Stomach (tissue), 9 donors: ENCODE data around the gene PHF2. TPM values are rescaled to one million over a fixed set of nuclear protein-coding genes. Genes with fewer than 3 reads are reported as not detected.
A peak's percentile ranks its signal among the peaks of the same experiment; 100 is the strongest.

ENCODE experiments used
- DNase-seq, 2 donors: peaks; one replicate each; pipeline versions ENCODE4 v3.0.0 to v3.0.0-alpha.2; 2013 to 2019
- H3K27ac ChIP-seq, 5 donors: fragments of 200-600 bp in 4 of 5; sonication (generic) in 4 of 5; one replicate each; pipeline ENCODE4 v1.5.1; 2013 to 2019; ENCODE audit warnings: mild to moderate bottlenecking in 1 of 5, moderate library complexity in 1 of 5
- H3K27me3 ChIP-seq, 3 donors: fragments of 200-600 bp; sonication (generic); one replicate each; pipeline ENCODE4 v1.5.1; 2017 to 2019; ENCODE audit warnings: mixed run types in 1 of 3
- H3K36me3 ChIP-seq, 4 donors: fragments of 200-600 bp; sonication (generic); 1 replicate in 3 of 4; 2 replicates in 1 of 4; pipeline ENCODE4 v1.5.1; 2016 to 2019
- H3K4me1 ChIP-seq, 4 donors: fragments of 200-600 bp; sonication (generic); one replicate each; pipeline ENCODE4 v1.5.1; 2016 to 2019
- H3K4me3 ChIP-seq, 4 donors: fragments of 200-600 bp; sonication (generic) in 3 of 4; one replicate each; pipeline ENCODE4 v1.5.1; 2016 to 2019; ENCODE audit warnings: mild to moderate bottlenecking in 1 of 4
- H3K9me3 ChIP-seq, 4 donors: fragments of 200-600 bp; sonication (generic); one replicate each; pipeline ENCODE4 v1.5.1; 2016 to 2019
- CTCF ChIP-seq, 7 experiments: fragments of 450-650 bp in 4 of 7; fragments of 200-600 bp in 3 of 7; sonication (generic) in 3 of 7; IDR thresholded peaks; one replicate each; pipeline ENCODE4 v1.5.1; 2016 to 2019; ENCODE audit warnings: antibody characterized with exemption in 7 of 7, control low read depth in 2 of 7, mild to moderate bottlenecking in 1 of 7
- EP300 ChIP-seq: sonication (generic); formaldehyde crosslinking; IDR thresholded peaks from one replicate; pipeline ENCODE4 v1.6.1; 2017; ENCODE audit warnings: antibody characterized with exemption
- POLR2A ChIP-seq, 4 donors: fragments of 450-650 bp; IDR thresholded peaks; one replicate each; pipeline ENCODE4 v1.6.1; 2016; ENCODE audit warnings: antibody characterized with exemption in 4 of 4, control low read depth in 2 of 4, mild to moderate bottlenecking in 1 of 4, moderate library complexity in 1 of 4
- POLR2AphosphoS5 ChIP-seq, 3 donors: sonication (generic); formaldehyde crosslinking; IDR thresholded peaks; one replicate each; pipeline ENCODE4 v1.6.1; 2016; ENCODE audit warnings: antibody characterized with exemption in 3 of 3
- WGBS, 5 donors: extraction: QIAGEN DNeasy Blood & Tissue Kit in 3 of 5; methylation state at CpG; one replicate each; pipeline versions ENCODE4 v1.1.5 to v1.1.7; 2013 to 2018; 5-methylcytosine and 5-hydroxymethylcytosine counted together
- intact Hi-C: fragments of 100-400 bp; cut with DNase I; formaldehyde crosslinking; loops from one replicate; pipeline ENCODE4 v1.15.1; 2023; ENCODE audit warnings: low total_unique reads
- polyA plus RNA-seq, 3 donors: library from polyadenylated mRNA; stranded (reverse); fragments of 200-250 nt; gene quantifications; one replicate each; pipeline ENCODE4 v1.2.3, GENCODE V29; 2013
- total RNA-seq, 5 donors: library from RNA; depleted of rRNA; stranded (reverse); fragments of >200 nt; gene quantifications; one replicate each; pipeline versions ENCODE4 v1.1.0 to v1.2.3, GENCODE V29; 2014 to 2016
- donor health status: healthy with polysubstance abuse.
- donor health status: Bipolar disorder and iron deficiency.
- donor health status: healthy.

The PHF2 gene
- total and polyA plus RNA-seq, 8 donors, result 14.2 to 58.0 (median 19.5) TPM

- Histone ChIP-seq H3K27ac (no peak overlapping the region), H3K4me3 (no peak overlapping the region), H3K4me1 (no peaks in the 10 kb centered on the region), H3K36me3 (peaks cover 67 to 99% (median 96%) of the 10 kb centered on the region in 4 donors), H3K27me3 (no peaks in the 10 kb centered on the region), H3K9me3 (no peaks in the 10 kb centered on the region)
- intact Hi-C loops, result no loop called here
- DNase-seq, result peak in 1 of 2 donors; percentile 17
- no peak for TF ChIP-seq POLR2AphosphoS5 (IDR thresholded peaks at IDR 0.05)
- TF ChIP-seq POLR2A (IDR thresholded peaks at IDR 0.05), result no peak
- no peak for TF ChIP-seq CTCF (IDR thresholded peaks at IDR 0.05)
- no peak for TF ChIP-seq EP300
- 93 to 95% (median 94%) methylated on average over 11 to 13 of the region's 13 CpGs for WGBS, 5 donors
Observed at GRCh38 chr9:93648836-93649235, 72.5 kb downstream of the PHF2 start.

GRCh38 chr9:93649610-93650261 is 73.4 kb downstream of the PHF2 start:
- Histone ChIP-seq H3K36me3 (peaks cover 67 to 99% (median 96%) of the 10 kb centered on the region in 4 donors), H3K9me3 (no peaks in the 10 kb centered on the region), H3K4me1 (no peaks in the 10 kb centered on the region), H3K27ac (no peak overlapping the region), H3K27me3 (no peaks in the 10 kb centered on the region), H3K4me3 (no peak overlapping the region)
- TF ChIP-seq EP300, result no peak
- TF ChIP-seq POLR2A (IDR thresholded peaks at IDR 0.05), result no peak
- no peak for TF ChIP-seq POLR2AphosphoS5 (IDR thresholded peaks at IDR 0.05)
- no peak for TF ChIP-seq CTCF (IDR thresholded peaks at IDR 0.05)
- intact Hi-C loops, result no loop called here
- 94 to 97% (median 95%) methylated on average over 19 of the region's 19 CpGs for WGBS, 5 donors
- no peak for DNase-seq

GRCh38 chr9:93650448-93650847 is 74.1 kb downstream of the PHF2 start:
- DNase-seq, result peak in 1 of 2 donors; percentile 22
- Histone ChIP-seq H3K27me3 (no peaks in the 10 kb centered on the region), H3K9me3 (no peaks in the 10 kb centered on the region), H3K36me3 (peaks cover 65 to 99% (median 96%) of the 10 kb centered on the region in 4 donors), H3K4me3 (no peak overlapping the region), H3K4me1 (no peaks in the 10 kb centered on the region), H3K27ac (no peak overlapping the region)
- no peak for TF ChIP-seq CTCF (IDR thresholded peaks at IDR 0.05)
- no peak for TF ChIP-seq EP300
- WGBS, 5 donors, result 90 to 95% (median 94%) methylated on average over 11 of the region's 11 CpGs
- intact Hi-C loops, result no loop called here

- H3K9me3 ChIP-seq, result no peaks in the 10 kb centered on the region
- no peaks in the 10 kb centered on the region for H3K4me1 ChIP-seq
- TF ChIP-seq EP300 (no peak), POLR2AphosphoS5 (IDR thresholded peaks at IDR 0.05) (no peak), POLR2A (IDR thresholded peaks at IDR 0.05) (no peak), CTCF (IDR thresholded peaks at IDR 0.05) (no peak)
- intact Hi-C loops, result no loop called here
- H3K36me3 ChIP-seq, result peaks cover 66 to 99% (median 96%) of the 10 kb centered on the region in 4 donors
- DNase-seq, result no peak
- H3K27ac ChIP-seq, result no peak overlapping the region
- no peak overlapping the region for H3K4me3 ChIP-seq
- 87 to 96% (median 89%) methylated on average over 5 of the region's 5 CpGs for WGBS, 5 donors
- no peaks in the 10 kb centered on the region for H3K27me3 ChIP-seq
Observed at GRCh38 chr9:93651521-93651950, 75.2 kb downstream of the PHF2 start.
